Stimulated activated CD8-positive, alpha-beta memory T cell treated with anti-CD3 and anti-CD28 coated beads, Interleukin-2, amount 100 ng/mL, for 48 hours (primary cell): ENCODE measurements around the gene IL1R2.

Source experiments
- DNase-seq, 2 donors: peaks; one replicate each; pipeline ENCODE4 v3.0.0-alpha.2; 2020; ENCODE audit warnings: low read depth in 2 of 2

IL1R2 gene, protein sequence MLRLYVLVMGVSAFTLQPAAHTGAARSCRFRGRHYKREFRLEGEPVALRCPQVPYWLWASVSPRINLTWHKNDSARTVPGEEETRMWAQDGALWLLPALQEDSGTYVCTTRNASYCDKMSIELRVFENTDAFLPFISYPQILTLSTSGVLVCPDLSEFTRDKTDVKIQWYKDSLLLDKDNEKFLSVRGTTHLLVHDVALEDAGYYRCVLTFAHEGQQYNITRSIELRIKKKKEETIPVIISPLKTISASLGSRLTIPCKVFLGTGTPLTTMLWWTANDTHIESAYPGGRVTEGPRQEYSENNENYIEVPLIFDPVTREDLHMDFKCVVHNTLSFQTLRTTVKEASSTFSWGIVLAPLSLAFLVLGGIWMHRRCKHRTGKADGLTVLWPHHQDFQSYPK

GRCh38 chr2:101991721-101992145 is at the start of gene IL1R2:
Gene IL1R2, plus strand, starts transcription at chr2:101991960. Its CDS starts 16,616 bp downstream, at chr2:102008576.
- no peak for DNase-seq

- DNase-seq, result no peak
These were observed 48.9 kb upstream of the IL1R2 start for GRCh38 chr2:101942851-101943250.

GRCh38 chr2:101946372-101947039 is 45.3 kb upstream of the IL1R2 start:
- DNase-seq, result no peak

GRCh38 chr2:101947374-101947773 is 44.4 kb upstream of the IL1R2 start:
- DNase-seq, result no peak

DNA sequence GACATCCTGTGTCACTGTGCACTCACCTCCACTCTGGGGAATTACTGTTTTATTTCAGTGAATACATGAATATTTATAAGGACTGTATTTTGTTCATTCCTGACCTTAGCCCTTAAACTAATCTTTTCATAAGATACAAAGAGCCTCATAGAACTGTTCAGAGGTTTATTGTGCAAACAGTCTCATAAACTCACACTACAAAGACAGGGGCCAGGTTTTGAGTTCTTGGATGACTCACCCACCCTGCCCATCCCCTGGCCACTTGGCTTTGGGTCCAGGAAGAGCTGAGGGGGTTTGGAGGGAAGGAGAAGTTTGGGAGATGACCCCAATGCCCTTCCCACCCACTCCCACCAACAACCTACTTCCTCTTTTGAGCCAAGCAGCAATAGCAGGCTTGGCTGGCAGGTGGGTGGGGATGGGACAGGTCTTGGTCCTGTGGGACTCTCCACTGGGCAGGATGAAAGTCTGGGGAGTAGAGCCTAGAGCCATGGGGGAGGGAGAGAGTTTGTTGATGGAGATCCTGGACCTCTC is 43.1 kb upstream of the IL1R2 start:
- no peak for DNase-seq

DNA sequence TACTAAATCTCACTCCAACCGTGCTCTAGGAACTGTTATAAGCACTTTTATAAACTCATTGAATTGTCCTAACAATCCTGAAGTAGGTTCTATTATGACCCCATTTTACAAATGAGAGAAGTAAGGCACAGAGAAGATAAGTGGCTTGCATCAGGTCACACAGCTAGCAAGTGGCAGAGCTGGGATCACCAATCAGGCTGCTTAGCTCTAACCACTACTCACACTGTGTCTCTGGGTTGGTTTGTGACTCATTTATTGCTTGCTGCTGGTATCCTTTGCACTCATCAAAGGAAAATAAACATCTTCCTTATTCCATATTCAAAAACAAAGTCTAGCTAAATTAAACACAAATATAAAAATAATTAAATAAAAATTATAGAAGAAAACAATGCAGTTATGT is 42.5 kb upstream of the IL1R2 start:
- no peak for DNase-seq

- no peak for DNase-seq
These were observed 40.5 kb upstream of the IL1R2 start for GRCh38 chr2:101951296-101951695.

GRCh38 chr2:101952551-101952950 is 39.2 kb upstream of the IL1R2 start:
- DNase-seq, result no peak

DNA sequence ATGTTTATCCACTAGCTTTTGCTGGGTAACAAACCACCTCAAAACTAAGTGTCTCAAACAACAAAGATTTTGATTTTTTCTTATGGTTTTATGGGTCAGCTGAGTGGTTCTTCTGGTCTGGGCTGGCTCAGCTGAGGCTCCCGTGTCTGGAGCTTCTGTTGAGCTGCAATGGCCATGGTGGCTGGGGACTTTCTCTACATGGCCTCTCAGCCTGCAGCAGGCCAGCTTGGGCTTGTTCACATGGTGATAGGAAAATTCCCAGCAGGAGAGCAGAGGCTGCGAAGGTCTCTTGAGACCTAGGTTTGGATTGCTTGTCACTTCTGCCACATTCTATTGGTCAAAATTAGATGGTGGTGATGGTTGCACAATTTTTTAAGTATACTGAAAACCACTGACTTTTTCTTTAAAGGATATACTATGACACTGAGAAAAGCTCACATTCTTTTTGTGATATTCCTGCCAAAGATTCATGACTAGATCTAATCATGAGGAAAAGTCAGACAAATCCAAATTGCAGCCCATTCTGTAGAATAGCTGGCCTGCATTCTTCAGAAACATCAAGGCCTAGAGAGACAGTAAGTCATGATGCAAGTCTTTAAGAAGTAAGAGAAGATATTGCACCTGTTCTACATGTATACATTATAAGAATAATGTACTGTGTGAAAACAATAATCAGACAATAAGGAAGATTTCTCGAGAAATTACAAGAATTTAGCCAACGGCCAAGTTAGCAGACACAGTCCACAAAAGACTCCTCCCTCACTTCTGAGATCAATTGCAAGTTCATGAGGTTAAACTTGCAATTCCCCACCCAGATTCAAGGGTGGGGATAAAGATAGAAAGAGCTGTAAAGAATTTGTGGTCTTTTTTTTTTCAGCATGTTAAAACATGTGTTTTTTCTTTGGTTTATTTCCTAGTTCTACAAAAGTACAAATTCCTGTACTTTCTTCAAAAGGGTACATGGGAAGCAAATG is 35.0 kb upstream of the IL1R2 start:
- DNase-seq, result no peak

GRCh38 chr2:101958061-101958460 is 33.7 kb upstream of the IL1R2 start:
- DNase-seq, result no peak

DNA sequence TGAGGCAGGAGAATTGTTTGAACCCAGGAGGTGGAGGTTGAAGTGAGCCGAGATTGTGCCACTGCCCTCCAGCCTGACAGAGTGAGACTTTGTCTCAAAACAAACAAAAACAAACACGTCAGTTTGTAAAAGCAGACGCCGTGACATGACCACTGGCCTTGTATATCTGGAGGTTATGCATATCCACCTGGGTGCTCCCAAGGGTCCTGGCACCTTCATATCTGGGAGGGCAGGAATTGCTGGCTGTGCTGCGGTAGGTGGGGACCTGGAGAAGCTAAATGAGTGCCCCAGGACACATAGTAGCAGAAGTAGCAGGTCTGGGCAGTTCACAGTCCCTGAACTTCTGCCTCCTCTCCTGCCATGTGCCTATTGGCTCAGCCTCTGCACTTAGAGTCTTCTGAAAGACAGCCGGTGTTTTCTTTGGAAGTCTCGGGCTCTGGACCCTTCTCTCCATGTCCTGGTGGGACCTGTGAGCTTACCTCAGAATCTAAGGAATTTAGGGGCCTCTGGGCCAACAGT is 30.9 kb upstream of the IL1R2 start:
- DNase-seq, result no peak

DNA sequence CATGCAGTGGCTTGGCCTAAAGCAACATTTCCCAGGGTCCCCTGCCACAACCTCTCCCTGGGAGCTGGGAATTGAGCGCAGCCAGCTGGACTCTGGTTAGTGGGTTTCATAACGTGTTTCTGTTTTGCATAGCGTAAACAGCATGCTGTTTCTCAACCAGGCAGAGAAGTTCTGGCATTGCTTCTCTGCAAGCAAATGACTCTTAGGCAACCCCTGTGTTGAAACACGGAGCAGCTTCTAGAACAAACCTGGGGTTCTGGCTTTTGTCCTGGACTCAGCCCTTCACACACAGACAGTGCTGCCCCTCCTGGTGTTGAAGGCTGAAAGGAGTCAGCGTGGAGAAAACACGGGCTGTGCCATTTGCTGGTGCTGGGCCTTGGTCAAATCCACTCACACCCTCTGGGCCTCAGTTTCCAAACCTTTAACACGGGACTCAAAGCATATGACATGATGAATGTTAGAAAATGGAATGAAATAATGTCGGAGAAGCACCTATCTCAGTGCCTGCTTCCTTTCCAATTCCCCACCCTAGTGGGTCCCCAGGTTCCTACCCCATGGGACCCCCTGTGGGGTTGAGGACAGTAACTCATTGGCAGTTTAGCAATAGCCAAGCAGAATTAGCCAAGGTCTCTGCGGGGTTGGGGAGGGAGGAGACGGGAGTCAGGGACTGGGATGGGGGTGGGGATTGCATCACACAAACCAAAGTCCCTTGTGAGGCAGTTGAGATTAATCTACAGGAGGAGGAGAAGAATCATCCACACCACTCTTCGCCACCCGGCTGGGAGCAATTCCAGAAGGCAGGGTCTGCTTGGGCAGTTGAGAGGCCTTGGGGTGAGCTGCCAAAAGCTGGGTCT is 30.2 kb upstream of the IL1R2 start:
- no peak for DNase-seq

DNA sequence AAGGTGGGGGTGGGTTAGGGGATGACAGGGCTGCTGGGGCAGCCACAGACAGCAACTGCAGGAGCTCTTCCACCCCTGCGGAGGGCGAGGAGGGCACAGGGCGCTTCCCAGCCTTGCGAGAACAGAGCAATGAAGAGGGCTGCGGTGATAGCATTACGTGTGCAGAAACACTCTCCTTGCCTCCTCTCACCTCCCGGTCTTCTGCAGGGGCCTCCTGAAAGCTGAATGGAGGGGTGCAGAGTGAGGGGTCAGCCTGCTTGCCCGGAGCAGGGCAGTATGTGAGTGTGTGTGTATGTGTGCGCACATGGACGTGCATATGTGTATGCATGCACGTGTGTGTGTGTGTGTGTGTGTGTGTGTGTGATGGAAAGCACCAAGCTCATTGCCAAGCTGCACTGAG is 29.5 kb upstream of the IL1R2 start:
- DNase-seq, result no peak

- no peak for DNase-seq
These were observed 28.6 kb upstream of the IL1R2 start for GRCh38 chr2:101963198-101963597.

- no peak for DNase-seq
These were observed 23.8 kb upstream of the IL1R2 start for GRCh38 chr2:101967826-101968513.

- no peak for DNase-seq
These were observed 22.0 kb upstream of the IL1R2 start for GRCh38 chr2:101969723-101970122.

DNA sequence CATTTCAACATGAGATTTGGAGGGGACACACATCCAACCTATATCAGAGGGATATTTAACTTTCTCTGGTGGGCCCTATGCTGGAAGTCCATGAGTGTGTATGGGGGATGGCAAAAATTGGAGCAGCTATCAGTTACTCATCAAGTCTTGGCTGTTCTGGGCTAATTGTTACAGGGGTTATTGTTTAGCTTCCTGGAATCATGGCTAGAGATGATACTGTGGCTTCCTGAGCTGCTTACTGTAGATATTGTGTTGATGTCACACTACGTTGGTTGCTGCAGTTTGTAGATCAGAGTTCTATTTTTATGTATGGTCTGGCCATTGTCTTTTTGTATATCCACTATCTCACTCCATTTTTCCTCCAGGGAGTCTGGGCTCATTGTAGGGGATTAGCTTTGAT is 20.9 kb upstream of the IL1R2 start:
- no peak for DNase-seq

DNA sequence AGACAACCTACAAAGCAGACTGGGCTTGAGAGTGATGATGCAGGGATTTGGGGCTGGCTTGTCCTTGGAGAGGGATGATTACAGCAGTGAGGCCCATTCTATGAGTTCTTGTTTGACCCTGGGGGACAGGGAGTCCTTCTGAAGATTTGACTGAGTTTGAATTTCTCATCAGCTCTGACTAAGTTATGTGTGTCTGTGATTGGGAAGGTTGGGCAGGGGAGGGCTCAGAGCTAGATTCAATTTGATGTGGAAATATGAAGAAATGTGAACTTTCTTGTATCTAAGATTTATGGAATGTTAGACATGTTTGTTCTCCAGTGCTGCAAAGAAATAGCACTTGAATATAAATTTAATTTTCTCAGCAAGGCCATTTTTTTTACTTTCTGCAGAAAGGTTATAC is 19.9 kb upstream of the IL1R2 start:
- no peak for DNase-seq

- DNase-seq, result no peak
These were observed 18.9 kb upstream of the IL1R2 start for GRCh38 chr2:101972621-101973434.
